Measurements from ENCODE around the gene AUP1.

DNA sequence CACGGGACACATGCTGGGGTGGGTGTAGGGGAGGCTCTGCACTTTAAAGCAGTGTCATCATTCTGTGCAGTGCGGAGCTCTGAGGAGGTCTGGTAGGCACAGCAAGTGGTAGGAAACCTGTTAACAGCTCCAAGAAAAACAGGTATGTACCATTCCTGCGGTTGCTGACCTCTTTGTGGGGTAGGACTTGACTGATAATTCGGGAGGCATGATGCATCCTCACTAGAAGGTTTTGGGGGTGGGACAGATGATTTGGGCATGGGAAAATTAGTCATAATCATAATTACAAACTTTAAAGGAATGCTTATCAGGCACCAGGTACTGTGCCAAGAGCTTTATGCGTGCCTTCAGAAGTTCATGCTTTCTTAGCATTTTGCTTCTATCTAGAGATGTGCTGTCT lies 34.7 kb upstream of the AUP1 start:
- no peak for TF ChIP-seq POLR2A (IDR thresholded peaks at IDR 0.05)
- TF ChIP-seq, protein P1, sequence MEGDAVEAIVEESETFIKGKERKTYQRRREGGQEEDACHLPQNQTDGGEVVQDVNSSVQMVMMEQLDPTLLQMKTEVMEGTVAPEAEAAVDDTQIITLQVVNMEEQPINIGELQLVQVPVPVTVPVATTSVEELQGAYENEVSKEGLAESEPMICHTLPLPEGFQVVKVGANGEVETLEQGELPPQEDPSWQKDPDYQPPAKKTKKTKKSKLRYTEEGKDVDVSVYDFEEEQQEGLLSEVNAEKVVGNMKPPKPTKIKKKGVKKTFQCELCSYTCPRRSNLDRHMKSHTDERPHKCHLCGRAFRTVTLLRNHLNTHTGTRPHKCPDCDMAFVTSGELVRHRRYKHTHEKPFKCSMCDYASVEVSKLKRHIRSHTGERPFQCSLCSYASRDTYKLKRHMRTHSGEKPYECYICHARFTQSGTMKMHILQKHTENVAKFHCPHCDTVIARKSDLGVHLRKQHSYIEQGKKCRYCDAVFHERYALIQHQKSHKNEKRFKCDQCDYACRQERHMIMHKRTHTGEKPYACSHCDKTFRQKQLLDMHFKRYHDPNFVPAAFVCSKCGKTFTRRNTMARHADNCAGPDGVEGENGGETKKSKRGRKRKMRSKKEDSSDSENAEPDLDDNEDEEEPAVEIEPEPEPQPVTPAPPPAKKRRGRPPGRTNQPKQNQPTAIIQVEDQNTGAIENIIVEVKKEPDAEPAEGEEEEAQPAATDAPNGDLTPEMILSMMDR (IDR thresholded peaks at IDR 0.05) = no peak
